Mesothelial cell of epicardium (in vitro differentiated cells): Measurements from ENCODE around the gene PCDHA1. TPM values are rescaled to one million over a fixed set of nuclear protein-coding genes. Genes with fewer than 3 reads are reported as not detected.
"Not testable (repeated sequence)": the region's sequence is repeated elsewhere in the genome, so short reads cannot be mapped to it uniquely, and the experiment has no call there.

Source experiments
- DNase-seq, 2 experiments: peaks; one replicate each; pipeline ENCODE4 v3.0.0; 2021; ENCODE audit warnings: low spot score in 2 of 2; ENCODE audit not compliant: unreplicated experiment in 2 of 2
- H3K27ac Mint-ChIP-seq: 2 replicates; pipeline ENCODE4 v1.8.0; 2021; ENCODE audit warnings: mixed read lengths
- H3K27me3 Mint-ChIP-seq: 2 replicates; pipeline ENCODE4 v1.8.0; 2021; ENCODE audit warnings: low read depth, mixed read lengths
- H3K36me3 Mint-ChIP-seq: 2 replicates; pipeline ENCODE4 v1.8.0; 2021; ENCODE audit warnings: mixed read lengths
- H3K4me1 Mint-ChIP-seq: 2 replicates; pipeline ENCODE4 v1.8.0; 2021; ENCODE audit warnings: mixed read lengths
- H3K4me3 Mint-ChIP-seq: 2 replicates; pipeline ENCODE4 v1.8.0; 2021; ENCODE audit warnings: mild to moderate bottlenecking, moderate library complexity, mixed read lengths
- H3K9me3 Mint-ChIP-seq: 2 replicates; pipeline ENCODE4 v1.8.0; 2021; ENCODE audit warnings: mixed read lengths
- CTCF ChIP-seq: fragments of 200-600 bp; sonication (generic); IDR thresholded peaks from one replicate; pipeline ENCODE4 v1.5.0; 2021; ENCODE audit warnings: antibody characterized with exemption; ENCODE audit not compliant: unreplicated experiment
- total RNA-seq: library from RNA; stranded (reverse); gene quantifications from 3 replicates; pipeline ENCODE4 v1.2.1, GENCODE V29; 2021

Gene PCDHA1
- total RNA-seq, 1 donor from 2014 or later = not detected

DNA sequence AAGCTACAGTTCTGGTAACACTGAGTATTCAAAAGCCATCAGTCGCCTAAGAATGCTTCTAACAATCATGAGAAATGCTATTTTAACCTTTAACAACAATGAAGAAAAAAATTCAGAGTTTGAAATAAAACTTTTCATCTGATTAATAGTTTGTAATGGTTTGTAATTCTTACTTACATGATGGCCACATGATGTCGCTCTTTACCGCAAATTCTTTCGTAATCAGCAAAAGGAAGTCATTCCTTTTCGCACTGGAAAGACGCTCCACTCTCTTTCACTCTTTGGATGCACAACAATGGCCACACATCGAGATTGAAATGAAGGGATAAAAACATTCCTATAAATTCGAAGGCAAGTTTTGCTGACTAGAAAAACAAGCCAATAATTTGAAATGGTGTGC is 48.1 kb downstream of the PCDHA1 start, which contains the start of gene PCDHA7:
Gene PCDHA7 (plus strand): TSS at position 277 of the 400 bp plus-strand sequence. CDS start 115 bp downstream, at position 392.
- Mint-ChIP-seq H3K27ac (no peak within 1 kb of the TSS), H3K4me3 (no peak within 1 kb of the TSS)

GRCh38 chr5:140834439-140835008 is 48.6 kb downstream of the PCDHA1 start:
- H3K4me3 Mint-ChIP-seq, H3K27ac Mint-ChIP-seq, H3K4me1 Mint-ChIP-seq, H3K27me3 Mint-ChIP-seq, DNase-seq: not testable (repeated sequence)
- peaks cover 38% of the 10 kb centered on the region for H3K9me3 Mint-ChIP-seq
- peaks cover 63% of the 10 kb centered on the region for H3K36me3 Mint-ChIP-seq

More for the DNA sequence above, 48.1 kb downstream of the PCDHA1 start, which contains the start of gene PCDHA7:
- Mint-ChIP-seq H3K4me1 (no peaks in the 10 kb centered on the region), H3K9me3 (peaks cover 36% of the 10 kb centered on the region), H3K27me3 (no peaks in the 10 kb centered on the region), H3K36me3 (peaks cover 67% of the 10 kb centered on the region)
- no peak for DNase-seq
- no peak for TF ChIP-seq CTCF

GRCh38 chr5:140835622-140836510 is 49.9 kb downstream of the PCDHA1 start:
- Mint-ChIP-seq H3K9me3 (peaks cover 43% of the 10 kb centered on the region), H3K27ac (no peak overlapping the region), H3K27me3 (no peaks in the 10 kb centered on the region), H3K4me3 (no peak overlapping the region), H3K4me1 (no peaks in the 10 kb centered on the region), H3K36me3 (peaks cover 66% of the 10 kb centered on the region)
- no peak for TF ChIP-seq CTCF
- DNase-seq = no peak

- Mint-ChIP-seq H3K9me3 (peaks cover 36% of the 10 kb centered on the region), H3K36me3 (peaks cover 54% of the 10 kb centered on the region), H3K27me3 (no peaks in the 10 kb centered on the region), H3K4me3 (no peak within 1 kb of the TSS), H3K27ac (no peak within 1 kb of the TSS), H3K4me1 (no peaks in the 10 kb centered on the region)
- DNase-seq = no peak
- TF ChIP-seq CTCF = peak; percentile 44
Observed at GRCh38 chr5:140840978-140841962, 55.3 kb downstream of the PCDHA1 start, which contains the start of gene PCDHA8. Gene PCDHA8, plus strand, starts transcription at chr5:140841187. Its CDS starts 135 bp downstream, at chr5:140841322.

GRCh38 chr5:140842798-140843733 is 57.1 kb downstream of the PCDHA1 start:
- H3K4me3 Mint-ChIP-seq = no peak overlapping the region
- H3K27ac Mint-ChIP-seq = no peak overlapping the region
- no peaks in the 10 kb centered on the region for H3K27me3 Mint-ChIP-seq
- no peak for DNase-seq
- peaks cover 46% of the 10 kb centered on the region for H3K9me3 Mint-ChIP-seq
- TF ChIP-seq CTCF = no peak
- H3K36me3 Mint-ChIP-seq = peaks cover 60% of the 10 kb centered on the region
- H3K4me1 Mint-ChIP-seq = no peaks in the 10 kb centered on the region

DNA sequence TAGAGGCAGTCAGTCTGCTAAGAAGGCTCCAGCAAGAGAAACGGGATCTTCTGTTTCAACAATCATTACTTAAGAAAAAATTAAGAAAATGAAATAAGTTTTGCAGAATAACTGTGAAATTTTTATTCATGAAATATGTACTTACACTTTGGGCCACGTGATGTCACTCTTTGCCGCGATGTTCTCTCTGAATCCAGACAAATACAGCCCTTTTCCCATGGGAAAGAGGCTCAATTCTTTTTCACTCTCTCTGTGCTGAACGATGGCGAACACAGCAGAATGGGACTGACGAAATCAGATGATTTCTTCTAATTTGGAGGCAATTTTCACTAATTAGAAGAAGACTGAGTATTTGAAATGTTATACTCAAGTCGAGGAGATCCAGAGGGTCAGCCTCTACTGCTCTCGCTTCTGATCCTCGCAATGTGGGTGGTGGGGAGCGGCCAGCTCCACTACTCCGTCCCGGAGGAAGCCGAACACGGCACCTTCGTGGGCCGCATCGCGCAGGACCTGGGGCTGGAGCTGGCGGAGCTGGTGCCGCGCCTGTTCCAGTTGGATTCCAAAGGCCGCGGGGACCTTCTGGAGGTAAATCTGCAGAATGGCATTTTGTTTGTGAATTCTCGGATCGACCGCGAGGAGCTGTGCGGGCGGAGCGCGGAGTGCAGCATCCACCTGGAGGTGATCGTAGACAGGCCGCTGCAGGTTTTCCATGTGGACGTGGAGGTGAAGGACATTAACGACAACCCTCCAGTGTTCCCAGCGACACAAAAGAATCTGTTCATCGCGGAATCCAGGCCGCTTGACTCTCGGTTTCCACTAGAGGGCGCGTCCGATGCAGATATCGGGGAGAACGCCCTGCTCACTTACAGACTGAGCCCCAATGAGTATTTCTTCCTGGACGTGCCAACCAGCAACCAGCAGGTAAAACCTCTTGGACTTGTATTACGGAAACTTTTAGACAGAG is 62.5 kb downstream of the PCDHA1 start, which contains the start of gene PCDHA9:
Gene PCDHA9 (plus strand): TSS at position 244 of the 964 bp plus-strand sequence. CDS start 114 bp downstream, at position 358.
- DNase-seq, H3K27ac Mint-ChIP-seq, H3K4me1 Mint-ChIP-seq, H3K27me3 Mint-ChIP-seq: not testable (repeated sequence)
- Mint-ChIP-seq H3K36me3 (peaks cover 53% of the 10 kb centered on the region), H3K4me3 (peak within 1 kb of the TSS; percentile 8), H3K9me3 (peaks cover 39% of the 10 kb centered on the region)

DNA sequence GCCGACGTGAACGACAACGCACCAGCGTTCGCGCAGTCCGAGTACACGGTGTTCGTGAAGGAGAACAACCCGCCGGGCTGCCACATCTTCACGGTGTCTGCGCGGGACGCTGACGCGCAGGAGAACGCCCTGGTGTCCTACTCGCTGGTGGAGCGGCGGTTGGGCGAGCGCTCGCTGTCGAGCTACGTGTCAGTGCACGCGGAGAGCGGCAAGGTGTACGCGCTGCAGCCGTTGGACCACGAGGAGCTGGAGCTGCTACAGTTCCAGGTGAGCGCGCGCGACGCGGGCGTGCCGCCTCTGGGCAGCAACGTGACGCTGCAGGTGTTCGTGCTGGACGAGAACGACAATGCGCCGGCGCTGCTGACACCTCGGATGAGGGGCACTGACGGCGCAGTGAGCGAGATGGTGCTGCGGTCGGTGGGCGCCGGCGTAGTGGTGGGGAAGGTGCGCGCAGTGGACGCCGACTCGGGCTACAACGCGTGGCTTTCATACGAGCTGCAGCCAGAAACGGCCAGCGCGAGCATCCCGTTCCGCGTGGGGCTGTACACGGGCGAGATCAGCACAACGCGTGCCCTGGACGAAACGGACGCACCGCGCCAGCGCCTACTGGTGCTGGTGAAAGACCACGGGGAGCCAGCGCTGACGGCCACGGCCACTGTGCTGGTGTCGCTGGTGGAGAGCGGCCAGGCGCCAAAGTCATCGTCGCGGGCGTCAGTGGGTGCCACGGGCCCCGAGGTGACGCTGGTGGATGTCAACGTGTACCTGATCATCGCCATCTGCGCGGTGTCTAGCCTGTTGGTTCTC is 64.1 kb downstream of the PCDHA1 start:
- not testable (repeated sequence) for H3K4me3 Mint-ChIP-seq, H3K27ac Mint-ChIP-seq, DNase-seq, H3K27me3 Mint-ChIP-seq, H3K4me1 Mint-ChIP-seq
- Mint-ChIP-seq H3K9me3 (peaks cover 37% of the 10 kb centered on the region), H3K36me3 (peaks cover 48% of the 10 kb centered on the region)
